ENCODE results near the gene C6orf62.
"Not testable (repeated sequence)": the region's sequence is repeated elsewhere in the genome, so short reads cannot be mapped to it uniquely, and the experiment has no call there.

The C6orf62 gene

GRCh38 chr6:24720604-24721460, 1.9 kb upstream of the C6orf62 start:
- H3K9me3 Mint-ChIP-seq: no peaks in the 10 kb centered on the region
- peaks cover 43% of the 10 kb centered on the region for H3K4me1 Mint-ChIP-seq
- peak overlapping the region; percentile 100 for H3K27ac Mint-ChIP-seq
- H3K4me3 Mint-ChIP-seq: peak overlapping the region; percentile 96
- peaks cover 21% of the 10 kb centered on the region for H3K36me3 Mint-ChIP-seq
- H3K27me3 Mint-ChIP-seq: no peaks in the 10 kb centered on the region

GRCh38 chr6:24720131-24720603, 1.2 kb upstream of the C6orf62 start:
- peaks cover 25% of the 10 kb centered on the region for H3K36me3 Mint-ChIP-seq
- peaks cover 49% of the 10 kb centered on the region for H3K4me1 Mint-ChIP-seq
- peak overlapping the region; percentile 100 for H3K27ac Mint-ChIP-seq
- peak overlapping the region; percentile 96 for H3K4me3 Mint-ChIP-seq
- H3K27me3 Mint-ChIP-seq: no peaks in the 10 kb centered on the region
- H3K9me3 Mint-ChIP-seq: no peaks in the 10 kb centered on the region

DNA sequence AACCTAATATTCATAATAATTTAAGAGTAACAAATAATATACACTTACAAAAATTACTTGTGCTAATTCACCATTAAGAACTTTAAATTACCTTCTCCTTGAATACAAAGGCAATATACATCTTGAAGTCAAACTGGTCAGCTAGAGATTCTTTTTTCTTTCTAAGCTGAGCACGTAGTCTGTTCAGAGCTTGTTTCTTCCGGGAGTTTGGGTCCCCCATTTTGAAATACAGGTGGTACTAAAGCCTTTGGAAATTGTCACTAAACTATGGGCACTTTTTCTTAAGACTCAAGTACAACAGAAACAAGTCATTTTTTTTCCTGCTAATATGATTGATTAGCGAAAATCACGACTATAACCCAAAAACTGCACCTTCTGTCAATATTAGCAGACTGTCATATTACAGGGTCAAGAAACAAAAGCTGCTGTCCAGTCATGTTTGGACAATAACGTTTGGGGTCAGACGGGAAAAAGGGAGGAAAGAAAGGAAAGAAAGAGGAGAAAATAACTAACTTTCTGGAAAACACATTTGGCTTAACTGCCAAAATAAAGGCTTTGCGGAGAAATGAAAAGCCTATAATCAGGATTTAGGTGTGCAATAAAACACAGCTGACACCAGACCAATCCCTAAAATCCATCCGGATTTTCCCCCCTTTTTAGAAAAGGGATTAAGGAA, 367 bp downstream of the C6orf62 start:
- peaks cover 27% of the 10 kb centered on the region for H3K36me3 Mint-ChIP-seq
- H3K4me1 Mint-ChIP-seq: peaks cover 65% of the 10 kb centered on the region
- H3K9me3 Mint-ChIP-seq: no peaks in the 10 kb centered on the region
- peak overlapping the region; percentile 100 for H3K27ac Mint-ChIP-seq
- H3K27me3 Mint-ChIP-seq: no peaks in the 10 kb centered on the region
- H3K4me3 Mint-ChIP-seq: peak overlapping the region; percentile 96

DNA sequence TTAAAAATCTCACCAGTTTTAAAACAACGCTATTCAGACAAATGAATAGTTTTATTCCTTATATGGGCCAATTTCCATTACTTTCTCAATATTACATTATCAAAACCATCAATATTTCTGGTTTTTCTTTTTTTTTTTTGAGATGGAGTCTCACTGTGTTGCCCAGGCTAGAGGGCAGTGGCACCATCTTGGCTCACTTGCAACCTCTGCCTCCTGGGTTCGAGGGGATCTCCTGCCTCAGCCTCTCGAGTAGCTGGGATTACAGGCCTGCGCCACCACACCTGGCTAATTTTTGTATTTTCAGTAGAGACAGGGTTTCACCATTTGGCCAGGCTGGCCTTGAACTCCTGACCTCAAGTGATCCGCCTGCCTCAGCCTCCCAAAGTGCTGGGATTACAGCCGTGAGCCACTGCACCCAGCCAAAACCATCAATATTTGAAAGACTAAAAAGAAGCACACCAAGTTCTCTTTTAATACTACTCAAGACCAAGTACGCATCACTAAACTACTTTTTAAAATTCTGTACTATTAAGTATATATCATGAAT, 2.3 kb downstream of the C6orf62 start:
- Mint-ChIP-seq H3K36me3 (peaks cover 31% of the 10 kb centered on the region), H3K27ac (peak overlapping the region; percentile 47), H3K4me3 (peak overlapping the region; percentile 96), H3K4me1 (peaks cover 71% of the 10 kb centered on the region)
- not testable (repeated sequence) for H3K27me3 Mint-ChIP-seq, H3K9me3 Mint-ChIP-seq

- Mint-ChIP-seq H3K4me3 (peak overlapping the region; percentile 20), H3K4me1 (peaks cover 61% of the 10 kb centered on the region), H3K27me3 (no peaks in the 10 kb centered on the region), H3K27ac (peak overlapping the region; percentile 51), H3K9me3 (no peaks in the 10 kb centered on the region), H3K36me3 (peaks cover 21% of the 10 kb centered on the region)
Observed at GRCh38 chr6:24710519-24711303, 8.2 kb downstream of the C6orf62 start.

DNA sequence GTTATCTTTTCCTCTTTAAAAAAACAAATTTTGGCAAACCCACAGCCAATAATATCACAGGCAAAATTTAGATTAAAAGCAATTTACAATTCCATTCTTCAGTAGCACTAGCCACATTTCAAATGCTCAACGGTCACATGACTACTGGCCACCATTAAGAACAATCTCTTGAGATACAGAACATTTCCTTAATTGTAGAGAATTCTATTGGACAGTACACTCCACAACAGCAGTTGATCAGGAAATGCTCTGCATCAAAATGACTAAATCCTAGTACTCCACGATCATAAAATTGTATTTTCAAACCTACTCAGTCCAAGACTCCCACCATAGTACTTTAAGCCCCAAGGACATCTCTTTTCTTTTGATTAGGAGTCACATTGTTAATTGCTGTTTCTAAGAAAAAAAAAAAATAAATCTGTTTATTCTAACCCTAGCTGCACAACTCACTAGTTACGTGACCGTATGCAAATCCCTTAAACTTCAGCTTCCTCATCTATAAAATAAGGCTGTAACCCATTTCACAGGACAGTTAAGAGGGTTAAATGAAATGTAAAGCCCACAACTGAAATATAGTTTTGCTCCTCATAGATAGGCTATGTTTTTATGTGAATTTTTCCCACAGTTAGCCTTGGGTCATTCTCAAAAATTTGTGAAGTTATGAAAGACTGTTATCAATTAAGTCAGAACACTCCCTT, 9.8 kb downstream of the C6orf62 start:
- Mint-ChIP-seq H3K27me3 (no peaks in the 10 kb centered on the region), H3K4me3 (no peak overlapping the region), H3K4me1 (peaks cover 54% of the 10 kb centered on the region), H3K9me3 (no peaks in the 10 kb centered on the region), H3K36me3 (peaks cover 18% of the 10 kb centered on the region), H3K27ac (peak overlapping the region; percentile 19)

DNA sequence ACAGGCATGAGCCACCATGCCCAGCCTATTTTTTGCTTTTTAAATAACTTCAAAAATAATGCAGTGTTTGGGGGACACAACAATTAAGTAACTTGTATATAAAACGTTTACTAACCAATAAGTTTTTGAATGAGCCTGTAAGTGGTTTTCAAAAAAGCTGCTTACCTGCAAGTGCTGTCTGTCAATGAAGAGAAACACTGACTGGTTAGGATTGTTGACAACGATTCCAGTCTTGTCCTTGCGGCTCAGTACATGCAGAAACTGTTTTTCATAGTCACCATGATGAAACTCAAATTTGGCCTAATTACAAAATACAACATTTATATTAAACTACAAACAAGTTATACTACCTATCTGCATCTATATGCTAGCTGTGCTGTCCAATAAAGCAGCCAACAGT, 10.3 kb downstream of the C6orf62 start:
- Mint-ChIP-seq H3K9me3 (no peaks in the 10 kb centered on the region), H3K27me3 (no peaks in the 10 kb centered on the region), H3K4me3 (no peak overlapping the region), H3K27ac (peak overlapping the region; percentile 19), H3K36me3 (peaks cover 20% of the 10 kb centered on the region), H3K4me1 (peaks cover 54% of the 10 kb centered on the region)

DNA sequence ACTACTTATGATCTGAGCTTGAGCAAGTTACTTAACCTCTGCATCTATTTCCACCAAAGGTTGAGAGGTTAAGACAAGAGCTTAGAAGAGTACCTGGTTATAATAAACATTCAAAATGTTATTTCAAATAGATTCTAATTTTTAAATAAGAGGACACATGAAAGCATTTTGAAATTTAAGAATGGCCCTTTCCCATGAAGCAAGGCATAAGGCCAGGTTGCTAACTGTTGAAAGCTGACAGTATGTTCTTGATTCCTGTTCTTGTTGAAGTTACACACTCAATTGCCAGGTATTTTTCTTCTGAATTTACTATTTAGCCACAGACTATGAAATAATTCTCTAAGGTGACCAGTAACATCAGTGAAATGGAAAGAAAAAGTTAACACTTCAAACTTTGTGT, 14.5 kb downstream of the C6orf62 start:
- Mint-ChIP-seq H3K4me1 (peaks cover 48% of the 10 kb centered on the region), H3K27ac (no peak overlapping the region), H3K9me3 (no peaks in the 10 kb centered on the region), H3K36me3 (peaks cover 14% of the 10 kb centered on the region), H3K27me3 (no peaks in the 10 kb centered on the region), H3K4me3 (no peak overlapping the region)

- peak overlapping the region; percentile 68 for H3K27ac Mint-ChIP-seq
- peaks cover 51% of the 10 kb centered on the region for H3K4me1 Mint-ChIP-seq
- no peak overlapping the region for H3K4me3 Mint-ChIP-seq
- H3K9me3 Mint-ChIP-seq: no peaks in the 10 kb centered on the region
- peaks cover 14% of the 10 kb centered on the region for H3K36me3 Mint-ChIP-seq
- H3K27me3 Mint-ChIP-seq: no peaks in the 10 kb centered on the region
Observed at GRCh38 chr6:24702720-24703282, 16.2 kb downstream of the C6orf62 start.

GRCh38 chr6:24699521-24700359, 19.2 kb downstream of the C6orf62 start:
- no peaks in the 10 kb centered on the region for H3K27me3 Mint-ChIP-seq
- H3K4me3 Mint-ChIP-seq: no peak overlapping the region
- peaks cover 11% of the 10 kb centered on the region for H3K36me3 Mint-ChIP-seq
- H3K4me1 Mint-ChIP-seq: peaks cover 45% of the 10 kb centered on the region
- H3K9me3 Mint-ChIP-seq: no peaks in the 10 kb centered on the region
- H3K27ac Mint-ChIP-seq: peak overlapping the region; percentile 72

GRCh38 chr6:24696097-24696496, 22.9 kb downstream of the C6orf62 start:
- peaks cover 3% of the 10 kb centered on the region for H3K36me3 Mint-ChIP-seq
- H3K27ac Mint-ChIP-seq: peak overlapping the region; percentile 57
- H3K27me3 Mint-ChIP-seq: no peaks in the 10 kb centered on the region
- no peak overlapping the region for H3K4me3 Mint-ChIP-seq
- no peaks in the 10 kb centered on the region for H3K9me3 Mint-ChIP-seq
- peaks cover 47% of the 10 kb centered on the region for H3K4me1 Mint-ChIP-seq

GRCh38 chr6:24695635-24696034, 23.3 kb downstream of the C6orf62 start:
- not testable (repeated sequence) for H3K9me3 Mint-ChIP-seq, H3K27me3 Mint-ChIP-seq, H3K36me3 Mint-ChIP-seq, H3K27ac Mint-ChIP-seq, H3K4me3 Mint-ChIP-seq
- H3K4me1 Mint-ChIP-seq: peaks cover 47% of the 10 kb centered on the region

GRCh38 chr6:24694198-24694597, 24.8 kb downstream of the C6orf62 start:
- Mint-ChIP-seq H3K27me3 (no peaks in the 10 kb centered on the region), H3K4me1 (peaks cover 37% of the 10 kb centered on the region), H3K9me3 (no peaks in the 10 kb centered on the region), H3K4me3 (no peak overlapping the region), H3K27ac (no peak overlapping the region), H3K36me3 (peaks cover 2% of the 10 kb centered on the region)
